H1 (cell line): Measurements from ENCODE around the gene GLYATL3. TPM values are rescaled to one million over a fixed set of nuclear protein-coding genes. Genes with fewer than 3 reads are reported as not detected.
"Not testable (repeated sequence)": the region's sequence is repeated elsewhere in the genome, so short reads cannot be mapped to it uniquely, and the experiment has no call there.

Experiments used
- CTCF ChIA-PET: fragments of 300-600 bp; sonication (Branson Sonifier 250); formaldehyde crosslinking; loops from one replicate; lab custom pipeline; 2021; ENCODE audit not compliant: partially characterized antibody; lab: Charles Lee
- POLR2A ChIA-PET: fragments of 300-600 bp; sonication (Branson Sonifier 250); formaldehyde crosslinking; loops from one replicate; lab custom pipeline; 2021; ENCODE audit warnings: inconsistent platforms; ENCODE audit not compliant: partially characterized antibody; lab: Charles Lee
- DNase-seq, 2 experiments: peaks; one replicate each; pipeline versions ENCODE4 v3.0.0 to v3.0.0-alpha.2; 2010 to 2022; ENCODE audit warnings: low spot score in 2 of 2, low read depth in 1 of 2, mixed read lengths in 1 of 2
- FAIRE-seq: peaks from 2 replicates; lab custom pipeline; 2011; peaks lifted over from hg19 to GRCh38; lab: Jason Lieb, UNC
- H2AFZ ChIP-seq: 2 replicates; pipeline ENCODE4 v1.8.1; 2012; ENCODE audit warnings: low read length, inconsistent platforms
- H2AK5ac ChIP-seq: 2 replicates; pipeline ENCODE4 v1.6.1; 2013; ENCODE audit warnings: low read depth, low read length
- H2BK120ac ChIP-seq: replicated peaks from 2 replicates; pipeline ENCODE3; 2013; ENCODE audit warnings: low read depth, low read length, inconsistent platforms
- H2BK12ac ChIP-seq: 2 replicates; pipeline ENCODE4 v1.6.1; 2013; ENCODE audit warnings: low read depth, low read length
- H2BK15ac ChIP-seq: 2 replicates; pipeline ENCODE4 v1.6.1; 2013; ENCODE audit warnings: low read length
- H2BK20ac ChIP-seq: 2 replicates; pipeline ENCODE4 v1.6.1; 2013; ENCODE audit warnings: low read length
- H2BK5ac ChIP-seq: 2 replicates; pipeline ENCODE4 v1.6.1; 2013; ENCODE audit warnings: low read depth, low read length
- H3K14ac ChIP-seq: 2 replicates; pipeline ENCODE4 v1.6.1; 2013; ENCODE audit warnings: inconsistent platforms; ENCODE audit not compliant: insufficient read length
- H3K18ac ChIP-seq: 2 replicates; pipeline ENCODE4 v1.6.1; 2013; ENCODE audit warnings: low read length; ENCODE audit errors: extremely low read depth
- H3K23ac ChIP-seq: 2 replicates; pipeline ENCODE4 v1.6.1; 2013; ENCODE audit warnings: inconsistent platforms; ENCODE audit not compliant: insufficient read length
- H3K23me2 ChIP-seq: 2 replicates; pipeline ENCODE4 v1.6.1; 2013; ENCODE audit warnings: low read depth, low read length
- H3K27ac ChIP-seq: 2 replicates; pipeline ENCODE4 v1.6.1; 2011; ENCODE audit warnings: low read depth, low read length, inconsistent platforms
- H3K27me3 ChIP-seq, 4 experiments: replicated peaks in 1 of 4; 1 replicate in 1 of 4; 2 replicates in 3 of 4; pipeline versions ENCODE4 v1.6.1 to v1.8.1; 2011 to 2013; ENCODE audit warnings: low read length in 3 of 4, mild to moderate bottlenecking in 3 of 4, inconsistent platforms in 2 of 4, mixed read lengths in 2 of 4, moderate library complexity in 1 of 4; ENCODE audit not compliant: control insufficient read depth in 3 of 4, insufficient read depth in 3 of 4; ENCODE audit errors: extremely low read depth in 1 of 4
- H3K36me3 ChIP-seq, 4 experiments: 2 replicates each; pipeline versions ENCODE4 v1.6.1 to v1.8.1; 2011 to 2013; ENCODE audit warnings: mild to moderate bottlenecking in 4 of 4, low read length in 3 of 4, moderate library complexity in 2 of 4, control low read depth in 1 of 4, inconsistent platforms in 1 of 4; ENCODE audit not compliant: insufficient read depth in 4 of 4, control insufficient read depth in 2 of 4
- H3K4ac ChIP-seq: replicated peaks from 2 replicates; pipeline ENCODE3; 2013; ENCODE audit warnings: low read length, low read depth, mixed read lengths, inconsistent platforms; ENCODE audit not compliant: insufficient read length
- H3K4me1 ChIP-seq, 4 experiments: replicated peaks in 1 of 4; 1 replicate in 1 of 4; 2 replicates in 3 of 4; pipeline versions ENCODE4 v1.6.1 to v1.8.1; 2011 to 2013; ENCODE audit warnings: low read length in 3 of 4, inconsistent platforms in 2 of 4, mixed read lengths in 1 of 4; ENCODE audit not compliant: insufficient read depth in 4 of 4, control insufficient read depth in 3 of 4
- H3K4me2 ChIP-seq, 2 experiments: 2 replicates each; pipeline versions ENCODE4 v1.6.1 to v1.8.1; 2011 to 2013; ENCODE audit warnings: low read depth in 2 of 2, low read length in 2 of 2, control low read depth in 1 of 2, inconsistent platforms in 1 of 2, mild to moderate bottlenecking in 1 of 2; ENCODE audit not compliant: insufficient read depth in 1 of 2
- H3K4me3 ChIP-seq, 4 experiments: fragments of 200-600, 300-600 bp in 1 of 4; sonication (generic), shearing (Covaris generic), sonication (Bioruptor Twin) in 1 of 4; 2 replicates each; pipeline versions ENCODE4 v1.5.1 to v1.8.1; 2011 to 2016; ENCODE audit warnings: low read length in 4 of 4, low read depth in 3 of 4, control low read depth in 2 of 4, inconsistent platforms in 2 of 4, mild to moderate bottlenecking in 2 of 4, mixed read lengths in 1 of 4, moderate library complexity in 1 of 4; ENCODE audit not compliant: insufficient read depth in 2 of 4; ENCODE audit errors: extremely low read depth in 1 of 4
- H3K56ac ChIP-seq: replicated peaks from 2 replicates; pipeline ENCODE3; 2013; ENCODE audit warnings: low read depth, mild to moderate bottlenecking, mixed read lengths, low read length, inconsistent platforms; ENCODE audit not compliant: insufficient read length
- H3K79me1 ChIP-seq: 2 replicates; pipeline ENCODE4 v1.6.1; 2013; ENCODE audit warnings: low read depth, low read length, control low read depth
- H3K79me2 ChIP-seq, 2 experiments: 2 replicates each; pipeline versions ENCODE4 v1.6.1 to v1.8.1; 2012 to 2013; ENCODE audit warnings: low read length in 2 of 2, mild to moderate bottlenecking in 2 of 2, inconsistent platforms in 1 of 2; ENCODE audit not compliant: insufficient read depth in 2 of 2, control insufficient read depth in 1 of 2
- H3K9ac ChIP-seq, 4 experiments: replicated peaks in 1 of 4; 1 replicate in 1 of 4; 2 replicates in 3 of 4; pipeline versions ENCODE4 v1.6.1 to v1.8.1; 2011 to 2013; ENCODE audit warnings: low read depth in 3 of 4, low read length in 3 of 4, control low read depth in 2 of 4, mild to moderate bottlenecking in 2 of 4, moderate library complexity in 2 of 4, inconsistent platforms in 1 of 4; ENCODE audit errors: extremely low read depth in 1 of 4
- H3K9me3 ChIP-seq, 2 experiments: 2 replicates each; pipeline versions ENCODE4 v1.6.1 to v1.8.1; 2012 to 2013; ENCODE audit warnings: mild to moderate bottlenecking in 2 of 2, moderate library complexity in 2 of 2, control low read depth in 1 of 2, inconsistent platforms in 1 of 2, low read depth in 1 of 2, low read length in 1 of 2, mixed read lengths in 1 of 2; ENCODE audit not compliant: insufficient read depth in 2 of 2
- H4K20me1 ChIP-seq, 2 experiments: replicated peaks in 1 of 2; 2 replicates each; pipeline versions ENCODE3 to v1.8.1; 2011 to 2013; ENCODE audit warnings: inconsistent platforms in 2 of 2, low read length in 2 of 2, mild to moderate bottlenecking in 1 of 2; ENCODE audit not compliant: insufficient read depth in 2 of 2, control insufficient read depth in 1 of 2
- H4K5ac ChIP-seq: 2 replicates; pipeline ENCODE4 v1.6.1; 2013; ENCODE audit warnings: low read length, low read depth, mixed read lengths, inconsistent platforms; ENCODE audit not compliant: insufficient read length
- H4K8ac ChIP-seq: 2 replicates; pipeline ENCODE4 v1.8.0; 2013; ENCODE audit warnings: mild to moderate bottlenecking, moderate library complexity, low read length, inconsistent platforms; ENCODE audit not compliant: insufficient read depth; ENCODE audit errors: extremely low read depth
- H4K91ac ChIP-seq: replicated peaks from 2 replicates; pipeline ENCODE3; 2013; ENCODE audit warnings: low read length, mixed read lengths, inconsistent platforms; ENCODE audit not compliant: insufficient read length
- WGBS, 2 experiments: shearing (Covaris generic) in 1 of 2; methylation state at CpG; one replicate each; pipeline versions ENCODE4 v1.1.6 to v1.1.7; 2013 to 2015; ENCODE audit warnings: low lambda C conversion rate in 2 of 2, mixed read lengths in 2 of 2, inconsistent platforms in 1 of 2, low coverage in 1 of 2, missing lambda C conversion rate in 1 of 2; ENCODE audit not compliant: insufficient replicate concordance in 2 of 2, insufficient coverage in 1 of 2, insufficient read length in 1 of 2; ENCODE audit errors: extremely low coverage in 1 of 2, missing lambda C conversion rate in 1 of 2; 5-methylcytosine and 5-hydroxymethylcytosine counted together
- polyA plus RNA-seq, 7 experiments: library from polyadenylated mRNA; depleted of rRNA in 3 of 7; stranded (reverse) in 5 of 7; unstranded in 2 of 7; fragments of >200 nt in 5 of 7; fragments of 200-250 nt in 2 of 7; gene quantifications; 1 replicate in 5 of 7; 2 replicates in 1 of 7; 4 replicates in 1 of 7; pipeline versions ENCODE4 v1.2.1 to v1.2.3, GENCODE V29; 2011 to 2013; ENCODE audit warnings: missing spikeins in 2 of 7, mixed read lengths in 2 of 7
- total RNA-seq: library from RNA; stranded (reverse); fragmentation: NEBNext Ultra II Directional; extraction: Animal tissue kit (Norgen Biotek cat#: 25700); gene quantifications from 2 replicates; pipeline ENCODE4 v1.2.1, GENCODE V29; 2021

GLYATL3 gene
- total and polyA plus RNA-seq, 2 of the 8 experiments (the other 6 are each of a cell fraction or from before 2014, with no cell fraction given), result not detected

DNA sequence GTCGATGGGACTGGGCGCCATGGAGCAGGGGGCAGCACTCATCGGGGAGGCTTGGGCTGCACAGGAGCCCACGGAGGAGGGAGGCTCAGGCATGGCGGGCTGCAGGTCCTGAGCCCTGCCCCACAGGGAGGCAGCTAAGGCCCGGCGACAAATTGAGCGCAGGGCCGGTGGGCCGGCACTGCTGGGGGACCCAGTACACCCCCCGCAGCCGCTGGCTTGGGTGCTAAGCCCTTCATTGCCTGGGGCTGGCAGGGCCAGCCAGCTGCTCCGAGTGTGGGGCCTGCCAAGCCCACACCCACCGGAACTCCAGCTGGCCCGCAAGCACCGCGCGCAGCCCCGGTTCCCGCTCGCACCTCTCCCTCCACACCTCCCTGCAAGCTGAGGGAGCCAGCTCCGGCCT, 17.9 kb upstream of the GLYATL3 start:
- H3K79me1 ChIP-seq, H3K4me2 ChIP-seq, H2BK20ac ChIP-seq, H2BK15ac ChIP-seq, H3K27ac ChIP-seq, H3K79me2 ChIP-seq, H2AK5ac ChIP-seq, H4K20me1 ChIP-seq, H3K9ac ChIP-seq, H2BK12ac ChIP-seq, DNase-seq, H3K4me1 ChIP-seq, H3K23me2 ChIP-seq, H4K5ac ChIP-seq, H2BK120ac ChIP-seq, H3K23ac ChIP-seq, CTCF ChIA-PET, H3K56ac ChIP-seq, H4K91ac ChIP-seq, H3K4me3 ChIP-seq, POLR2A ChIA-PET, H2BK5ac ChIP-seq, H4K8ac ChIP-seq, H3K14ac ChIP-seq, FAIRE-seq, H2AFZ ChIP-seq, H3K9me3 ChIP-seq, H3K4ac ChIP-seq, H3K18ac ChIP-seq, H3K27me3 ChIP-seq: not testable (repeated sequence)
- peaks cover 0 to 35% (median 8%) of the 10 kb centered on the region in 4 experiments; a peak in 5 of 8 replicates for H3K36me3 ChIP-seq
- WGBS, 2 experiments, result 100% methylated on average over 5 of the region's 22 CpGs; no CpG with 5 or more reads in 1 of the 2 experiments

DNA sequence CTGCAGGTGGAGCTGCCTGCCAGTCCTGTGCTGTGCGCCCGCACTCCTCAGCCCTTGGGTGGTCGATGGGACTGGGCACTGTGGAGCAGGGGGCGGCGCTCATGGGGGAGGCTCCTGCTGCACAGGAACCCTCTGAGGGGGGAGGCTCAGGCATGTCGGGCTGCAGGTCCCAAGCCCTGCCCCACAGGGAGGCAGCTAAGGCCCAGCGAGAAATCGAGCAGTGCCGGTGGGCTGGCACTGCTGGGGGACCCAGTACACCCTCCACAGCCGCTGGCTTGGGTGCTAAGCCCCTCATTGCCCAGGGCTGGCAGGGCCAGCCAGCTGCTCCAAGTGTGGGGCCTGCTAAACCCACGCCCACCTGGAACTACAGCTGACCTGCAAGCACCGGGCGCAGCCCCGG, 16.3 kb upstream of the GLYATL3 start:
- H3K79me1 ChIP-seq, H3K23ac ChIP-seq, H3K27ac ChIP-seq, H3K18ac ChIP-seq, H2AFZ ChIP-seq, H4K8ac ChIP-seq, H4K20me1 ChIP-seq, H2BK12ac ChIP-seq, H3K56ac ChIP-seq, POLR2A ChIA-PET, H3K27me3 ChIP-seq, H3K4me3 ChIP-seq, H3K23me2 ChIP-seq, H2BK15ac ChIP-seq, H2BK20ac ChIP-seq, H3K4me1 ChIP-seq, H2AK5ac ChIP-seq, H3K9ac ChIP-seq, DNase-seq, H4K91ac ChIP-seq, H3K79me2 ChIP-seq, FAIRE-seq, H3K9me3 ChIP-seq, H4K5ac ChIP-seq, H3K4ac ChIP-seq, H2BK5ac ChIP-seq, H3K14ac ChIP-seq, H3K4me2 ChIP-seq, H2BK120ac ChIP-seq: not testable (repeated sequence)
- CTCF ChIA-PET, result interaction anchor here (1.4 kb wide), 1 partner anchor 49 kb away, joined by 4 read pairs; no protein-coding TSS in a partner anchor
- peaks cover 0 to 30% (median 12%) of the 10 kb centered on the region in 4 experiments; a peak in 6 of 8 replicates for H3K36me3 ChIP-seq
- 88% methylated on average over 14 of the region's 14 CpGs; no CpG with 5 or more reads in 1 of the 2 experiments for WGBS, 2 experiments
